GM18507 (cell line): ENCODE results near the gene LRRC45.

Experiments used
- DNase-seq: peaks from one replicate; pipeline ENCODE4 v3.0.0; 2011; ENCODE audit warnings: low read depth; ENCODE audit not compliant: insufficient read length; ENCODE audit errors: extremely low spot score
- FAIRE-seq: peaks from 2 replicates; lab custom pipeline; 2011; peaks lifted over from hg19 to GRCh38; lab: Jason Lieb, UNC

LRRC45 gene

GRCh38 chr17:82016875-82017459 is 6.1 kb upstream of the LRRC45 start:
- DNase-seq: no peak
- no peak for FAIRE-seq

- DNase-seq: no peak
- FAIRE-seq: no peak
Observed at GRCh38 chr17:82017612-82018151, 5.4 kb upstream of the LRRC45 start.

GRCh38 chr17:82018152-82018988 is 4.7 kb upstream of the LRRC45 start:
- DNase-seq: no peak
- no peak for FAIRE-seq

GRCh38 chr17:82018989-82019689 is 4.0 kb upstream of the LRRC45 start:
- FAIRE-seq (no peak), DNase-seq (no peak)

GRCh38 chr17:82019690-82020571 is 3.2 kb upstream of the LRRC45 start:
- FAIRE-seq: no peak
- no peak for DNase-seq

GRCh38 chr17:82020572-82021106 is 2.5 kb upstream of the LRRC45 start:
- DNase-seq: no peak
- FAIRE-seq: no peak

GRCh38 chr17:82021107-82021899 is 1.8 kb upstream of the LRRC45 start:
- FAIRE-seq (peak; percentile 59), DNase-seq (no peak)

GRCh38 chr17:82021900-82022309 is 1.2 kb upstream of the LRRC45 start:
- FAIRE-seq: no peak
- DNase-seq: no peak

GRCh38 chr17:82022310-82022980 is 660 bp upstream of the LRRC45 start, which contains the start of gene CENPX:
TSS of gene CENPX (minus strand) at chr17:82022878. CDS start at chr17:82022861, 17 bp downstream.
- DNase-seq: no peak
- no peak for FAIRE-seq

- no peak for FAIRE-seq
- no peak for DNase-seq
Observed at GRCh38 chr17:82023447-82024241, 539 bp downstream of the LRRC45 start.

GRCh38 chr17:82024859-82025258 is 1.8 kb downstream of the LRRC45 start:
- DNase-seq: no peak
- no peak for FAIRE-seq

GRCh38 chr17:82025401-82026107 is 2.4 kb downstream of the LRRC45 start:
- no peak for DNase-seq
- no peak for FAIRE-seq

GRCh38 chr17:82028246-82028645 is 5.1 kb downstream of the LRRC45 start:
- DNase-seq (no peak), FAIRE-seq (no peak)

- DNase-seq: no peak
- FAIRE-seq: no peak
Observed at GRCh38 chr17:82028966-82029365, 5.9 kb downstream of the LRRC45 start.

- DNase-seq: no peak
- FAIRE-seq: no peak
Observed at GRCh38 chr17:82029391-82029790, 6.3 kb downstream of the LRRC45 start.

GRCh38 chr17:82029990-82030469 is 6.9 kb downstream of the LRRC45 start:
- no peak for FAIRE-seq
- DNase-seq: no peak
